H9 (cell line): Measurements from ENCODE around the gene TTYH1. TPM values are rescaled to one million over a fixed set of nuclear protein-coding genes. Genes with fewer than 3 reads are reported as not detected.

Experiments used
- DNase-seq: peaks from one replicate; pipeline ENCODE4 v3.0.0-alpha.2; 2017
- H2AFZ ChIP-seq: one replicate; pipeline ENCODE4 v1.6.1; 2013; ENCODE audit warnings: mild to moderate bottlenecking, low read length, control low read depth, moderate library complexity
- H2AK5ac ChIP-seq: 2 replicates; pipeline ENCODE4 v1.6.1; 2013; ENCODE audit warnings: low read length, control low read depth, mixed read lengths; ENCODE audit not compliant: insufficient read length
- H2BK120ac ChIP-seq: one replicate; pipeline ENCODE4 v1.6.1; 2013; ENCODE audit warnings: low read depth, mild to moderate bottlenecking, low read length, control low read depth, inconsistent platforms; ENCODE audit not compliant: poor library complexity, severe bottlenecking
- H2BK12ac ChIP-seq: 2 replicates; pipeline ENCODE4 v1.6.1; 2013; ENCODE audit warnings: low read length, control low read depth, mixed read lengths, low read depth; ENCODE audit not compliant: insufficient read length
- H2BK15ac ChIP-seq: 2 replicates; pipeline ENCODE4 v1.6.1; 2013; ENCODE audit warnings: low read depth, low read length, control low read depth
- H2BK20ac ChIP-seq: one replicate; pipeline ENCODE4 v1.6.1; 2013; ENCODE audit warnings: low read depth, mild to moderate bottlenecking, low read length, control low read depth, inconsistent platforms; ENCODE audit not compliant: poor library complexity, severe bottlenecking
- H2BK5ac ChIP-seq: 2 replicates; pipeline ENCODE4 v1.6.1; 2013; ENCODE audit warnings: low read length, control low read depth, mixed read lengths; ENCODE audit not compliant: insufficient read length
- H3K14ac ChIP-seq: 2 replicates; pipeline ENCODE4 v1.6.1; 2013; ENCODE audit warnings: low read length, control low read depth; ENCODE audit not compliant: insufficient read depth
- H3K18ac ChIP-seq: 2 replicates; pipeline ENCODE4 v1.6.1; 2013; ENCODE audit warnings: low read depth, mild to moderate bottlenecking, mixed read lengths, low read length, control low read depth; ENCODE audit not compliant: insufficient read length
- H3K23ac ChIP-seq: 2 replicates; pipeline ENCODE4 v1.6.1; 2013; ENCODE audit warnings: low read length, control low read depth, mixed read lengths, low read depth; ENCODE audit not compliant: insufficient read length
- H3K23me2 ChIP-seq: 2 replicates; pipeline ENCODE4 v1.6.1; 2013; ENCODE audit warnings: low read depth, mild to moderate bottlenecking, mixed read lengths, low read length, control low read depth; ENCODE audit not compliant: insufficient read length, poor library complexity, severe bottlenecking
- H3K27ac ChIP-seq: 2 replicates; pipeline ENCODE4 v1.5.1; 2013; ENCODE audit warnings: low read length, control low read depth, mixed read lengths, low read depth; ENCODE audit not compliant: insufficient read length
- H3K27me3 ChIP-seq: 2 replicates; pipeline ENCODE4 v1.6.1; 2013; ENCODE audit warnings: low read length, control low read depth, inconsistent platforms; ENCODE audit not compliant: insufficient read depth
- H3K4ac ChIP-seq: 2 replicates; pipeline ENCODE4 v1.6.1; 2013; ENCODE audit warnings: low read depth, mild to moderate bottlenecking, control low read depth, inconsistent platforms, low read length, moderate library complexity
- H3K4me1 ChIP-seq: 2 replicates; pipeline ENCODE4 v1.6.1; 2013; ENCODE audit warnings: low read length, control low read depth, inconsistent platforms; ENCODE audit not compliant: insufficient read depth
- H3K4me2 ChIP-seq: 2 replicates; pipeline ENCODE4 v1.6.1; 2013; ENCODE audit warnings: low read length, control low read depth, mixed read lengths; ENCODE audit not compliant: insufficient read length, insufficient read depth
- H3K56ac ChIP-seq: 2 replicates; pipeline ENCODE4 v1.6.1; 2013; ENCODE audit warnings: low read depth, mild to moderate bottlenecking, mixed read lengths, low read length, control low read depth; ENCODE audit not compliant: insufficient read length
- H3K79me1 ChIP-seq: 2 replicates; pipeline ENCODE4 v1.6.1; 2013; ENCODE audit warnings: low read depth, mild to moderate bottlenecking, moderate library complexity, low read length, control low read depth, inconsistent platforms; ENCODE audit not compliant: insufficient read depth, poor library complexity, severe bottlenecking
- H3K79me2 ChIP-seq: 2 replicates; pipeline ENCODE4 v1.6.1; 2013; ENCODE audit warnings: low read length, control low read depth, inconsistent platforms; ENCODE audit not compliant: insufficient read depth
- H3K9ac ChIP-seq: 2 replicates; pipeline ENCODE4 v1.6.1; 2013; ENCODE audit warnings: low read length, control low read depth, mixed read lengths; ENCODE audit not compliant: insufficient read length; ENCODE audit errors: extremely low read depth
- H3K9me3 ChIP-seq: one replicate; pipeline ENCODE4 v1.6.1; 2013; ENCODE audit warnings: low read depth, low read length, inconsistent platforms; ENCODE audit not compliant: control insufficient read depth
- H3T11ph ChIP-seq: one replicate; pipeline ENCODE4 v1.6.1; 2013; ENCODE audit warnings: mild to moderate bottlenecking, low read length, control low read depth, inconsistent platforms
- H4K20me1 ChIP-seq: one replicate; pipeline ENCODE4 v1.6.1; 2013; ENCODE audit not compliant: control insufficient read depth, insufficient read length, insufficient read depth
- H4K5ac ChIP-seq: 2 replicates; pipeline ENCODE4 v1.6.1; 2013; ENCODE audit warnings: low read depth, mild to moderate bottlenecking, mixed read lengths, low read length, control low read depth; ENCODE audit not compliant: insufficient read length
- H4K8ac ChIP-seq: replicated peaks from 2 replicates; pipeline ENCODE4 v1.6.1; 2013; ENCODE audit warnings: low read length, control low read depth, mixed read lengths, low read depth; ENCODE audit not compliant: insufficient read length
- H4K91ac ChIP-seq: 2 replicates; pipeline ENCODE4 v1.6.1; 2013; ENCODE audit warnings: low read depth, mild to moderate bottlenecking, moderate library complexity, mixed read lengths, low read length, control low read depth; ENCODE audit not compliant: insufficient read length
- H3K27ac Mint-ChIP-seq, 3 experiments: 2 replicates in 2 of 3; 3 replicates in 1 of 3; pipeline ENCODE4 v1.8.0; 2020 to 2021; ENCODE audit warnings: mixed read lengths in 3 of 3, mild to moderate bottlenecking in 1 of 3, moderate library complexity in 1 of 3
- H3K27me3 Mint-ChIP-seq: 2 replicates; pipeline ENCODE4 v1.8.0; 2021; ENCODE audit warnings: low read depth, mild to moderate bottlenecking, moderate library complexity, mixed read lengths
- H3K36me3 Mint-ChIP-seq, 3 experiments: 2 replicates in 2 of 3; 3 replicates in 1 of 3; pipeline ENCODE4 v1.8.0; 2020 to 2021; ENCODE audit warnings: low read depth in 3 of 3, mixed read lengths in 3 of 3; ENCODE audit not compliant: insufficient read depth in 1 of 3
- H3K4me1 Mint-ChIP-seq, 2 experiments: 2 replicates each; pipeline ENCODE4 v1.8.0; 2020; ENCODE audit warnings: mixed read lengths in 2 of 2
- H3K4me3 Mint-ChIP-seq, 2 experiments: 2 replicates in 1 of 2; 3 replicates in 1 of 2; pipeline ENCODE4 v1.8.0; 2020 to 2021; ENCODE audit warnings: mild to moderate bottlenecking in 2 of 2, mixed read lengths in 2 of 2, moderate library complexity in 1 of 2
- H3K9me3 Mint-ChIP-seq, 2 experiments: 2 replicates in 1 of 2; 3 replicates in 1 of 2; pipeline ENCODE4 v1.8.0; 2020; ENCODE audit warnings: mild to moderate bottlenecking in 2 of 2, mixed read lengths in 2 of 2, moderate library complexity in 1 of 2
- WGBS: extraction: QIAGEN DNeasy Blood & Tissue Kit; methylation state at CpG from one replicate; pipeline ENCODE4 v1.1.7; 2013; ENCODE audit warnings: missing lambda C conversion rate, low lambda C conversion rate, mixed read lengths; ENCODE audit not compliant: insufficient read length; ENCODE audit errors: extremely low coverage; 5-methylcytosine and 5-hydroxymethylcytosine counted together
- total RNA-seq: library from RNA; stranded (reverse); gene quantifications from 2 replicates; pipeline ENCODE4 v1.2.1, GENCODE V29; 2021
- TF ChIP-seq, protein P1 (sequence below): fragments of 200-600 bp; sonication (generic); conservative IDR thresholded peaks from 3 replicates; pipeline ENCODE4 v1.8.0; 2021; ENCODE audit warnings: antibody characterized with exemption, mild to moderate bottlenecking

TTYH1 gene
- total RNA-seq, 1 experiment from 2014 or later, result 47.1 TPM

DNA sequence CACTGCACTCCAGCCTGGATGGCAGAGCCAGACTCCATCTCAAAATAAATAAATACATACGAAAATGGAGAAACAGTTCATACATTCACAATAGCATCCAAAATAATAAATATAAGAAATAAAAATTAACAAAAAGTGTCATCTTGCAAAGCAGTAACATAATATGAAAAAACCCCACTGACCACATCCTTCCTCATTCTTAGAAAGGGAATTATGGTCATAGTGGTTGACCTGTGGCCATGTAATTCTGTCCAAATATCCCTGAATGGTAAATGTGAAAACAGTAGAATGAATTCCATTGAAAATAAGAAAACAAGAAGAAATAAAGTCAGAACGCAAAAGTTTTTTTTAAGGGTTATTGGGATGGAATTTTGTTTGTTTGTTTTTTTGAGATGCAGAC is 64.8 kb downstream of the TTYH1 start:
- peaks cover 15% of the 10 kb centered on the region for H3K27me3 Mint-ChIP-seq
- no peak overlapping the region for H2AK5ac ChIP-seq
- no peaks in the 10 kb centered on the region; the same call in 1 of the 2 replicates for H3K4me1 ChIP-seq
- no peak overlapping the region for H3K27ac ChIP-seq
- H3K14ac ChIP-seq, result no peak overlapping the region
- H3K79me2 ChIP-seq, result no peaks in the 10 kb centered on the region
- no peaks in the 10 kb centered on the region for H3K27me3 ChIP-seq
- TF ChIP-seq, protein P1, sequence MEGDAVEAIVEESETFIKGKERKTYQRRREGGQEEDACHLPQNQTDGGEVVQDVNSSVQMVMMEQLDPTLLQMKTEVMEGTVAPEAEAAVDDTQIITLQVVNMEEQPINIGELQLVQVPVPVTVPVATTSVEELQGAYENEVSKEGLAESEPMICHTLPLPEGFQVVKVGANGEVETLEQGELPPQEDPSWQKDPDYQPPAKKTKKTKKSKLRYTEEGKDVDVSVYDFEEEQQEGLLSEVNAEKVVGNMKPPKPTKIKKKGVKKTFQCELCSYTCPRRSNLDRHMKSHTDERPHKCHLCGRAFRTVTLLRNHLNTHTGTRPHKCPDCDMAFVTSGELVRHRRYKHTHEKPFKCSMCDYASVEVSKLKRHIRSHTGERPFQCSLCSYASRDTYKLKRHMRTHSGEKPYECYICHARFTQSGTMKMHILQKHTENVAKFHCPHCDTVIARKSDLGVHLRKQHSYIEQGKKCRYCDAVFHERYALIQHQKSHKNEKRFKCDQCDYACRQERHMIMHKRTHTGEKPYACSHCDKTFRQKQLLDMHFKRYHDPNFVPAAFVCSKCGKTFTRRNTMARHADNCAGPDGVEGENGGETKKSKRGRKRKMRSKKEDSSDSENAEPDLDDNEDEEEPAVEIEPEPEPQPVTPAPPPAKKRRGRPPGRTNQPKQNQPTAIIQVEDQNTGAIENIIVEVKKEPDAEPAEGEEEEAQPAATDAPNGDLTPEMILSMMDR, result no peak
- no peak overlapping the region for H3K4ac ChIP-seq
- H4K5ac ChIP-seq, result no peak overlapping the region
- H3K79me1 ChIP-seq, result no peaks in the 10 kb centered on the region
- DNase-seq, result no peak
- H4K8ac ChIP-seq, result no peak overlapping the region
- 100% methylated on average over 1 of the region's 2 CpGs for WGBS
- H2BK15ac ChIP-seq, result no peak overlapping the region
- H2AFZ ChIP-seq, result no peak overlapping the region
- peaks cover 7 to 27% of the 10 kb centered on the region in 2 experiments for H3K9me3 Mint-ChIP-seq
- no peak overlapping the region for H2BK120ac ChIP-seq
- H3K18ac ChIP-seq, result no peak overlapping the region
- H3K4me2 ChIP-seq, result no peak overlapping the region
- H3K9ac ChIP-seq, result no peak overlapping the region
- H3K27ac Mint-ChIP-seq, result no peak overlapping the region
- H3T11ph ChIP-seq, result no peak overlapping the region
- H4K20me1 ChIP-seq, result no peaks in the 10 kb centered on the region
- no peak overlapping the region for H2BK20ac ChIP-seq
- H3K23me2 ChIP-seq, result no peaks in the 10 kb centered on the region
- no peak overlapping the region for H2BK12ac ChIP-seq
- H4K91ac ChIP-seq, result no peak overlapping the region
- H3K4me1 Mint-ChIP-seq, result peaks cover 4 to 5% of the 10 kb centered on the region in 2 experiments; a peak in 3 of 4 replicates
- H3K36me3 Mint-ChIP-seq, result peaks cover 0 to 2% (median 0%) of the 10 kb centered on the region in 3 experiments; a peak in 1 of 7 replicates
- no peak overlapping the region for H3K23ac ChIP-seq
- H3K56ac ChIP-seq, result no peak overlapping the region
- no peaks in the 10 kb centered on the region for H3K9me3 ChIP-seq
- no peak overlapping the region for H3K4me3 Mint-ChIP-seq
- no peak overlapping the region for H2BK5ac ChIP-seq
